CD1c-positive myeloid dendritic cell (primary cell): ENCODE measurements around the gene FANCI.

Experiments used
- DNase-seq: peaks from one replicate; pipeline ENCODE4 v3.0.0-alpha.2; 2016; ENCODE audit errors: extremely low spot score

The FANCI gene

DNA sequence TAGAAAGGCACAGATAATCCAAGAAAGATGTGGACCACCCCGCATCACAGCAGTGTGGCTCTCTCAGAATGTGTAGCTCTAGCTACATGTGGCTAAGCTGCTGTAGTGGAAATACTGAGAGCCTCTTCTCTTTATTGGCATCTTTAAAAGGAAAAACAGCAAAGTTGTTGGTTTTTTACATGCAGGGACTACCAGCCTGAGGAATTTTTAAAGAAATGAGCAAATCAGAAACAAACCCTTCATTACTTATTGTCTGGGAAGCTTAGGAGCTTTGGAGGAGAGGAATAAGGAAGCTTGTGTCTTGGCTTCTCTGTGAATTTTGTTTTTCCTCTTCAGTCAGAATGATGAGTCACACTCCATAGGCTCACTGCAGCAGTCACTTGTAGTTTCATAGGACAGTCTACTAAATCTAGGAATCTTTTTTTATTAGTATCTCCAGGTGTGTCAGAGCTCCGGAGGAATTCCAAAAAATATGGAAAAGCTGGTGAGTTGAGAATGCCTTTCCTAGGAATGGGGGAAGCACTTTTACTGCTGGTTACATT is 63.3 kb downstream of the FANCI start:
- DNase-seq: no peak

DNA sequence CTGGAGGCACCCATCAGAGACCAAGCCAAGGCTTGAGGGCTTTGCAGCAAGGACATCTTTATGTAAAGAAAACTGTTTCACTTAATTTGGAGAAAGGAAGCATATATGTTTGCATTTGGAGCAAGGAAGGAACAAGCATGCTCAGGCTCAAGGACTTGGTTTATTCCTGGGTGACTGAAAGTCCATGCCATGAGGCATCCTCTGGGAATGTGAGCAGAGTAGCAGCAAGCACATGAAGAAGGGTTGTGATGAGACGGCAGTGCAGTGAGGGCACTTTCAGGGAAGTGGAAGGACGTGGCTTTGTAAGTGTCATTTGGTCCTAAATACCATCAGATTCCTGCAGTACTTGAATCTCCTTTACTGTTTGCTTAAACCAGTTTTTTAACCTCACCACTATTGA is 64.0 kb downstream of the FANCI start:
- no peak for DNase-seq

DNA sequence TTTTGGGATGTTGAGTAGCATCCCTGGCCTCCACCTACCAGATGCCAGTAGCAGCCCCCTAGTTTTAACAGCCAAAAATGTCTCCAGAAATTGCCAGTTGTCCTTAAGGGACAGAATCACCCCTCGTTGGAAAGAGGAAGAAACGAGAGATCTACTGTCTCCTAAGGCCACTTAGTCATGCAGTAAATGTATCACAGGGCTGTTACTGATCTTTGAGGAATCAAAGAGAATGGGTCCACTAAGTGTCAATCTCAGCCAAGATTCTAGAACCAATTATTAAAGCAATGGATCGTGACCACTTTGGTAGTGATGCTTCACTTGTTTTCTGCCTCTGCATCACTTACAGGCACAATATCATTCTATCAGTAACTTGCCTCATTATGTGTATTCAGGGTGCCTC is 64.5 kb downstream of the FANCI start:
- DNase-seq: no peak

DNA sequence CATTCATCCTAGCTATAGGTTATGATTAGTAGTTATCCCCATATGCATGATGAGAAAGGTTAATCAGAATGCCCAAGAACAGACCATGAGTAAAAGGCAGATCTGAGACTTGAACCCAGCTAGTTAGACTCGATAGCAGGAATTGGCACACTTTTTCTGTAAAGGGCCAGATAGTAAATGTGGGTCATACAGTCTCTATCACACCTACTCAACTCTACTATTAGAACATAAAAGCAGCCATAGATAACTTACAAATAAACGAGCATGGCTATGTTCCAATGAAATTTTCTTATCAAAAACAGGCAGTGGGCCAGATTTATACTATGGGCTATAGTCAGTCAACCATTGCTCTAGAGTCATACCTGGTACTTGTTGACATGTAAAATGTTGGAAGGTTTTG is 66.2 kb downstream of the FANCI start:
- DNase-seq: no peak

DNA sequence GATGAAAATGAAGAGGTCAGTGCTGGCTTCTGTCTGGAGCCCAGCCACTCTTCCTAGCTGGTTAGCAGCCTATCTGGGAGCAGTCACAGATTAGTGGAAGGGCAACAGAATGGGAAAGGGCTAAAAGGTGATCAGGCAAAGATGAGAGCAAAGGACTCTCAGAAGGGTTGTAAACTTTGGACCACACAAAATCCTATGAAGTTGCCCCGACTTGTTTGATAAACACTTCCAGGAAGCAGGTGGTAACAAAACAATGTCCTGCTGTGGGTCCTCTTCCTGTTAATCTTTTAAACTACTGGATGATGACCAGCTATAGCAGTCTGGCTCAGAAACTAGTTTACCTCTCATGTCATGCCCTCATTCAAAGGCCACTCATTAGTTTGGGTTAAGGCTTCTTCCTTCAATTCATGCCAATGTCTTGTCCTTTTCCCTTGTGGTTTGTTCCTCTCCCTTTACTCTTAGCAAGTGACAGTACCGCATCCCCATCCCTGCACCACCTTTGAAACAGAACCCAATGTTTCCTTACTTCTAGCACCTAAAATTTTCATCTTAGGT is 71.7 kb downstream of the FANCI start:
- DNase-seq: no peak

DNA sequence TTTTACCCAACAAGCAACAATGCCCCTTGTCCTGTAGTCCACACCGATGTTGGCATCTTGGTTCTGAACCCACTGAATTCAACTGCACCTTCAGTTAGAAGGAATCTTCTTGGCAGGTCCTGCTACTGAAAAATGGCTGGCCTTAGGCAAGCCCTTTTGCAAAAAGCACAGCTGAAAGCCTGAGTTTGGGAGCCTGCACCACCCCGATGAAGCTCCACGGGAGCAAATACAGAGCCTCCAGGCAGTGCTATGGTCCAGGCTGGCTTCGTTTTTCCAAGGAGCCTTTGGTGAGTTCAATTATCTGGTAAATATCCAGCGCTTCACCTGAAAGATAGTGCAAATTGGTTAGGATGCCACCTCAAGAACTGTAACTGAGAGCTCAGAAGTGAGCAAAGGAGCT is 72.7 kb downstream of the FANCI start:
- no peak for DNase-seq

DNA sequence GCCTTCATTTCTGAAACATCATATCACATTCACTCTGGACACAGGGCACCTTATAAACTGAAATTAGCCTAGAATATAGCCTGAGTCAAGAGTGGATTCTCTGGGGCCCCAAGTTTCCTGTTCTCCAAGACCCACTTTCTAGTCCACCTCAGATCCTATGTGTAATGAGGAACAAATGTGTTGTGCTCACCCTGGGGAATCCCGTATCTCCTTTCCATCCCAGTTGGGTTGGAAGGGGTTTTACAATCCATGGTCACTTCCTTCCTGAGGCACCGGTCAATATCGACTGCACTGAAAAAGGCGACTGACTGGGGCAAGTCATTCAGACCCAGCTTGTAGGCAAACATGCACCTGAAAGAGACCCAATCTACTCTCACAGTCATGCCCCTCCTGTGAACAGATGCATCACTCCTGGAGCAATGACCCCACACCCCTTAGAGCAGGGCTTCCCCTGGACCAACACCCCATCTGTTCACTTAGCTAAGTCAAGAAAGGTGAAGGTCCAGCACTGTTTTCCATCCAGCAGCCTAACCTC is 73.5 kb downstream of the FANCI start:
- no peak for DNase-seq

- no peak for DNase-seq
These were observed 75.9 kb downstream of the FANCI start for GRCh38 chr15:89319678-89320077.

- no peak for DNase-seq
These were observed 76.4 kb downstream of the FANCI start for GRCh38 chr15:89320200-89320599.

GRCh38 chr15:89321521-89322410 is 78.0 kb downstream of the FANCI start:
- DNase-seq: no peak

DNA sequence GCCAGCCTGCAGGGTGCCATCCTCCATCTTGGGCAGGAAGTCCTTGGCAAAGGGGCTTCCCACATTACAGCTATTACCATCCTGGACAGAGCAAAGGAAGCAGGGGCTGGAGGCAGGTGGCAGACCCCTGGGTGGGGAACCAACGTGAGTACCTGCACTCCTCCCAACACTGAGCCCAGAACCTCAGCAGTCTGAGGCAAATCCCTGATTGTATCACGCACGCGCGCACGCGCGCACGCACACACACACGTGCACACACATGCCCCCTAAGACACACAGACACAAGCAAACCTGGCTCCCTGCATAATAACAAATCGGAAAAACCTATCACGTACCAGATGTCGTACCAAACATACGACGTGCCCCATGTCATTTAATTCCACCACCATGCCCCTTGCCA is 79.0 kb downstream of the FANCI start:
- DNase-seq: no peak

- no peak for DNase-seq
These were observed 80.0 kb downstream of the FANCI start for GRCh38 chr15:89323825-89324224.

GRCh38 chr15:89325039-89325803 is 81.4 kb downstream of the FANCI start:
- no peak for DNase-seq

- DNase-seq: no peak
These were observed 82.5 kb downstream of the FANCI start for GRCh38 chr15:89326316-89326715.

- DNase-seq: no peak
These were observed 83.3 kb downstream of the FANCI start for GRCh38 chr15:89327113-89327512.

- no peak for DNase-seq
These were observed 84.8 kb downstream of the FANCI start for GRCh38 chr15:89328398-89329254.

DNA sequence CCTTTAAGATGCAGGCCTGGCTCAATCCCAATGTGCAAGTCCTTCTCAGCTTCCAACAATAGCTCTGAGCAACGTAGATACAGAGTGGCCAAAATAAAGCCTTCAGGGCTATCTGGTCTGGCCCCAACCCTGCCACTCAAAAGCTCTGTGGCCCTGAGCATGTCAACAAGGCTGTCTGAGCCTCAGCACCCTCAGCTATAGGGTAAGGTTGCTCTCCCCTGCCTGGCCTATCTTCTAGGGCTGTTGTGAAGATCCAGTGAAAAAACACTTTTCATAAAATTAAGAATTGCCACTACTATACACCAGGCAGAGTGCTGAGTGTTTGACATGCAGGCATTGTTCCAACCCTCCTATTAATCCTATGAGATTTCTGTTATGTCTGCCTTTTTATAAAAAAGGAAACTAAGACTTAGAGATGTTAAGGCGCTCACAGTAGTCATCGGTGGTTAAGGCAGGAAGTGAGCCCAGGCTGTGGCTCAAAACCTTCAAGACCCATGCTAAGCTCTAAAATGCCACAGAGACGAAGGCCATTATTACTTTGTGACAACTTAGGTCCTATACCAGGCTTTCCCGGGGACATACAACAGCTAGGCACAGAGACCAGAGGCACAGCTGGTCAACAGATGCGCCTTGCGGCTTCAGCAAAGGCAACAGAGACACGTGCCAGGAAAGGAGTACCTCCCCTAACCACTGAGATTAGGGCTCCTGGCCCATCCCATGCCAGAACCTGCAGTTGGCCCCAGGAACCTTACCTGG is 85.7 kb downstream of the FANCI start:
- no peak for DNase-seq

DNA sequence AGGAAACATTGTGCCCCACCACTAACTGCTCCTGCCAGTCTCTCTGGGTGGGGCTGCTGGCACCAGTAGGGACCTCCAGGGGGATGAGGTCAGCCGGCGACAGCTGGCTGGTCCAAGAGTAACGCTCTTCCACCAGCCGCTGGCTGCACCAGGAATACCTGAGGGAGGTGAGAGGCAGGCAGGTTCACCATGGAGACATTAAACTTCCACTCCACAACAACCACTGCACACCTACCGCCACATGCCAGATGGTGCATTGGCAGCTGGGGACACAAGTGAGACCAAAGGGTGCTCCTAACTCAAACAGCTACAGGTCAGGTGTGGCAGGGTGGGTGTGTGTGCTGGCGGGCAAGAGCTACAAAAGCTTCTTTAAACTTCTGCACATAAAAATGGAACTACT is 86.3 kb downstream of the FANCI start:
- DNase-seq: no peak

DNA sequence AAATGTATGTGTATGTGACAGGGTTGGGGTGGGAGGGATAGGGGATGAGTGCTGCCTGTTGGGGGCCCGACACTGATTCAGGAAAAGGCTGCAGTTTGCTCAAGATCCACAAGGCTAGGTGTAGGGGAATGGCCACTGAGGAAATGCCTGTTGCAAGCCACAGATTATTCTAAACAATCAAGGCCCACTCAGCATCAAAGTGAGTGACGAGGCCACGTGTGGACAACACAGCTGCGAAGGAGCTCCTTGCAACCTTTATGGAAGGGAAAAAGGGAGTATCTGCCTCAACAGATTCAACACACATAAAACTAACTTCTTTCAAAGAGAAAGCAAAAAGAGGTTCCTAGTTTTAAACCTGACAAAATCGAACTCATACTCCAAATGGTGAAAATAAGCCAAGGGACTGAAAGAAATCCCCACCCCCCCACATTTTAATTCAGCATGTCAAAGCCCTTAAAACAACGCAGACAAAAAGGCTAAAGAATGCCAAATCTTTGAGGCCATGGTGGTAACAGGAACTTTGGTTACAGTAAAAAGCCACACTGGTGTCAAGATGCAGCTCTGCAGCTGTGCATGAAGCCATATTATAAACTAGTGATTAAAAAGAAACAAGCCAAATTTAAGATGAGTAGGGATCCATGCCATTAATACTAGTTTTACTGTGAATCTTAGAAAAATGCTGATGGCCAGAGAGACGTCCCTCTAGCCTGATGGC is 87.3 kb downstream of the FANCI start:
- no peak for DNase-seq

GRCh38 chr15:89332446-89332845 is 88.7 kb downstream of the FANCI start:
- DNase-seq: no peak
